Ammon's horn (tissue), 1 donor: ENCODE results near the gene TMEM239.
"Not testable (repeated sequence)": the region's sequence is repeated elsewhere in the genome, so short reads cannot be mapped to it uniquely, and the experiment has no call there.

ENCODE experiments used
- DNase-seq: peaks from one replicate; pipeline ENCODE4 v3.0.0-alpha.2; 2016; ENCODE audit warnings: low spot score

The TMEM239 gene

GRCh38 chr20:2799688-2800520, 16.3 kb upstream of the TMEM239 start:
- DNase-seq, result no peak

- DNase-seq, result no peak
Observed at GRCh38 chr20:2800521-2801285, 15.5 kb upstream of the TMEM239 start, which contains the start of gene CPXM1. CPXM1 (minus strand) TSS chr20:2800627; CDS start chr20:2800572, 55 bp downstream.

GRCh38 chr20:2801286-2801728, 14.9 kb upstream of the TMEM239 start:
- no peak for DNase-seq

GRCh38 chr20:2804041-2804828, 11.9 kb upstream of the TMEM239 start:
- no peak for DNase-seq

GRCh38 chr20:2804852-2805688, 11.1 kb upstream of the TMEM239 start:
- DNase-seq, result no peak

GRCh38 chr20:2805689-2806350, 10.3 kb upstream of the TMEM239 start:
- DNase-seq, result no peak

GRCh38 chr20:2806351-2806701, 9.8 kb upstream of the TMEM239 start:
- no peak for DNase-seq

GRCh38 chr20:2807019-2807418, 9.1 kb upstream of the TMEM239 start:
- DNase-seq, result no peak

GRCh38 chr20:2807929-2808328, 8.2 kb upstream of the TMEM239 start:
- not testable (repeated sequence) for DNase-seq

GRCh38 chr20:2809690-2810089, 6.5 kb upstream of the TMEM239 start:
- DNase-seq, result no peak

GRCh38 chr20:2812189-2812588, 4.0 kb upstream of the TMEM239 start:
- DNase-seq, result no peak

GRCh38 chr20:2814076-2814475, 2.1 kb upstream of the TMEM239 start:
- DNase-seq, result no peak

GRCh38 chr20:2814587-2815051, 1.5 kb upstream of the TMEM239 start, which contains the start of gene C20orf141:
C20orf141 (plus strand) TSS chr20:2814987; CDS start chr20:2815185, 198 bp downstream.
- no peak for DNase-seq

GRCh38 chr20:2815242-2815900, 793 bp upstream of the TMEM239 start:
- no peak for DNase-seq

- DNase-seq, result no peak
Observed at GRCh38 chr20:2816583-2817340, 598 bp downstream of the TMEM239 start.

GRCh38 chr20:2817341-2817726, 1.2 kb downstream of the TMEM239 start:
- no peak for DNase-seq

GRCh38 chr20:2817891-2818595, 1.9 kb downstream of the TMEM239 start:
- DNase-seq, result no peak

- no peak for DNase-seq
Observed at GRCh38 chr20:2820084-2820895, 4.1 kb downstream of the TMEM239 start.
